H54 (cell line): ENCODE results near the gene ZNF136.

Experiments
- DNase-seq: peaks from one replicate; pipeline ENCODE4 v3.0.0; 2011; ENCODE audit warnings: low spot score, mixed read lengths; ENCODE audit not compliant: insufficient read length
- FAIRE-seq: peaks from 3 replicates; lab custom pipeline; 2011; peaks lifted over from hg19 to GRCh38; lab: Jason Lieb, UNC
- POLR2A ChIP-seq: IDR thresholded peaks from 2 replicates; pipeline ENCODE4 v1.6.1; 2011; ENCODE audit warnings: low read depth, mild to moderate bottlenecking, low read length

Gene ZNF136

GRCh38 chr19:12217332-12217731, 54.4 kb downstream of the ZNF136 start:
- FAIRE-seq = no peak
- no peak for TF ChIP-seq POLR2A
- no peak for DNase-seq

- no peak for FAIRE-seq
- no peak for TF ChIP-seq POLR2A
- DNase-seq = no peak
Measured at GRCh38 chr19:12222980-12223630, 60.2 kb downstream of the ZNF136 start.

DNA sequence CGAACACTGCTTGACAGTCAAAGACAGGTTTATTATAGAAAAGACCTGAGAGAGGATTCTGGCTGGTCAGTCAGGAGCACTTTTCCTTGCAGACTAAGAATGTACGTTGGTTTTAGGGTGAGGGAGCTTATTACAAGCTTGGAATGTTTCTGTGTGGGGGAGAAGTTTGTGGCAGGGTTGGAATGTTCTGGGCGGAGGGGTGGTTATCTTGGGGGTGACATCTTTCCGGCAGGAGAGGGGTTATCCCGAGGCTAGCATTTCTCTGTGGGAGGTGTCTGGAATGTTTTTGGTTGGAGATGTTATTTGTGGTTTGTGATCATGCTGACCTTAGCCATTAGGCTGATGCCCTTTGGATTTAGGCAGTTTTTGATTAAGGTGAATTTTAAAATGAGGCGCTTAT, 61.8 kb downstream of the ZNF136 start:
- no peak for FAIRE-seq
- no peak for DNase-seq
- TF ChIP-seq POLR2A = no peak

DNA sequence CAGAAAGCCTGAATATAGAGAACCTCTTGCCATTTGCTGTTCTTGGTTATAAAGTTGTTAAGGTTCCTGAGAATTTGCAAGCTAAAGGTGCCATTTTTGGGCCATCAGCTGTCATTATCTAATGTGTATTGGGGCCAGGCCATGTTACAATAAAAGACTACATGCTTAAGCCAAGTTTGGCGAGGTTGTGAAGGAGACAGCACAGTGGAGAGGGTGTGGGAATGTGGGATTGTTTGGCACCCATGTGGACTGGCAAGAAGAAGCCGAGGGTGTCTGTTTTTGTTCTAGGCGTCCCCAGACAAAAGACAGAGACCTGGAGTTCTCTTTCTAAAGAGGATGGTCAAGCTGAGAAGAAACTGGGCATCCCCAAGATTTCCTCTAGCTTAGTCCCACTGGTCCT, 67.1 kb downstream of the ZNF136 start:
- no peak for DNase-seq
- FAIRE-seq = no peak
- no peak for TF ChIP-seq POLR2A

GRCh38 chr19:12230751-12231733, 68.1 kb downstream of the ZNF136 start:
- TF ChIP-seq POLR2A = no peak
- FAIRE-seq (no peak), DNase-seq (no peak)

- no peak for DNase-seq
- TF ChIP-seq POLR2A = no peak
- FAIRE-seq = no peak
Measured at GRCh38 chr19:12232961-12233360, 70.1 kb downstream of the ZNF136 start.

DNA sequence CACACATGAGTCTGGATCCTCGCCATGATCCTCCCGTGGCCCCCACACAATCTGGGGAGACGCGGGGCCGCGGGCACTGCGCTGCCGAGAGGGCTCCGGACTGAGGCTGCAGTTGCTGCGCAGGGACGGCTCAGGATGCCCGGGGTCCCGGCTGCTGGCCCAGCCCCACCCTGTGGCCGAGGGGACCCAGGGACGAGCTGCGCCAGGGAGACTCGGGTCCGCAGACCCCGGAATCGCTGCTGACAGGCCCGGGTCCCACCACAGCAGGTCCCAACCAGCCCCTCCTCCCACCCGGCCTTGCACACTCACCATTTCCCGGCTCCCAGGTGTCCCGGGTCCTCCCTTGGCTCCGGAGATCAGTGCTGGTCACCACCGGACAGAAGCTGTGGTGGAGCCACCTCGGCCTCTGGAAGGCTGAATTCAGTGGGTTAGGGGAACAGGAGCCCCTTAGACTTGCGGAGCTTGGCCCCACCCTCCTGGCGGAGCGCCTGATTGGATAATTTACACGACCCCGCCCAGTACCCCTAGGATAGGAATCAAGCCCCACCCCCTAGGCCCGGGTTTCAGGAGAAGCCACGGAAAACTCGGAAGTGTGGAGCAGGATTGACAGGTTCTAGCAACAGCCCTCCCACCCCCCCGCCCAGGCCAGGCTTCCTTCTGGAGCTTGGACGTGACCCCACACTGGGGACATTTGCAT, 74.4 kb downstream of the ZNF136 start:
- DNase-seq (no peak), FAIRE-seq (no peak)
- TF ChIP-seq POLR2A = no peak
